Ecto neural progenitor cell (in vitro differentiated cells): ENCODE measurements around the gene LHPP.

ENCODE experiments used
- DNase-seq: peaks from one replicate; pipeline ENCODE4 v3.0.0-alpha.2; 2018; ENCODE audit warnings: low spot score

The LHPP gene

DNA sequence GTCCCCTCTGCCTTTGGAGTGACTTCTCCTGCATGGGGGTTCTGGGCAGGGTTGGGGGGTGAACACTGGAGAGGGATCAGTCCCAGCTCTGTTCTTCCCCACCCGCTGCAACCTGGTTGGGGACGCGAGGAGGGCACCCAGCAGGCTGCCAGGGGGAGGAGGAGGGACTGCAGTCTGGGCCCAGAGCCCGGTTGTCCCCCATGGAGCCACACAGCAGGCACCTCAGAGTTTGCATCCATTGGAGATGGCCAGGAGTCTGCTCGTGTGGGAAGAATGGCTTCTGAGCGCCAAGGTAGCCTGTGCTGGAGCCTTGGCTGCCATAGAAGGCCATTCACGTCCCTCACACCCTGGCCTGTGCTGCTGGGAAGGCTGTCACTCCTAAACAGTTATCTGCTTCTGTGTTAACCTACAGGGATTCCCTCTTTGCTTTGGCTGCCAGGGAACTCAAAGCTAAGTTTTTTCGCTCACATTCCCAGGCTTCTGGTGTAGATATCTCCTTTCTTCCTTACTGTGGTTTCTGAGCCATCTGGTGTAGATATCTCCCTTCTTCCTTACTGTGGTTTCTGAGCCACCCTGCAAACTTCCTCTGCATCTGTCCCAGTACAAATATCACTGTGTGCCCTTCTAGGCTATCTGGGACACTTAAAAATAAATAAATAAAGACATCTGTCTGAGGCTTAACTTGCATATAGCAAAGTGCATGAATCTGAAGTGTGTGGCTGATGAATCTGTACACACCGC is 133.7 kb downstream of the LHPP start:
- no peak for DNase-seq

DNA sequence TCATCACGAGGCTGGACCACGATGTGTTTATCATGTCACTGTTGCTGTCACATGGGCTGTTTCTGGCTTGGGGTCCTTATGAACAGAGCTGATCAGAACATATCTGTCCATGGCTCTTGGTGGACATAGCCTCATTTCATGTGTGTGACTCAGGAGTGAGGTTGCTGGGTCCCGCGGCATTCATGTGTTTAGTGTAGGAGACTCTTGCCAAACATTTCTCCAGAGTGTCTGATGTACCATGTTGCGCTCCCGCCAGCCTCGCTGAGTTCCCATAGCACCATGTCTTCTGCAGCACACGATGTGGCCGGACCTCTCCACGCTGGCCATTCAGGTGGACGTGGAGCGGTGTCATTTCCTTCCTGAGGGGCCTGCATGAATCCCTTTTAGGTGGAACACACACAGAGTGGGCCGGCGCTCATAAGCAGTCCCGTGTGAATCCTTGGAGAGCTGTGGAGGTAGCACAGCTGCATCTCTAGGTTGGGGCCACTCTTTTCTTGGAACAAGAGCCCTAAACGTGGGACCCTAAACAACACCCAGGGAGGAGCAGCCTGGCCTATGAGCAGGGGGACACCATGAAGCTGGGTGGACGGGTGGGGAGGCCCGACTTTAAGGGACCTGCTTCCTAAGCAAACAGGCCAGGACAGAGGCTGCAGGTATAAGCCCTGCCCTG is 134.6 kb downstream of the LHPP start:
- no peak for DNase-seq

DNA sequence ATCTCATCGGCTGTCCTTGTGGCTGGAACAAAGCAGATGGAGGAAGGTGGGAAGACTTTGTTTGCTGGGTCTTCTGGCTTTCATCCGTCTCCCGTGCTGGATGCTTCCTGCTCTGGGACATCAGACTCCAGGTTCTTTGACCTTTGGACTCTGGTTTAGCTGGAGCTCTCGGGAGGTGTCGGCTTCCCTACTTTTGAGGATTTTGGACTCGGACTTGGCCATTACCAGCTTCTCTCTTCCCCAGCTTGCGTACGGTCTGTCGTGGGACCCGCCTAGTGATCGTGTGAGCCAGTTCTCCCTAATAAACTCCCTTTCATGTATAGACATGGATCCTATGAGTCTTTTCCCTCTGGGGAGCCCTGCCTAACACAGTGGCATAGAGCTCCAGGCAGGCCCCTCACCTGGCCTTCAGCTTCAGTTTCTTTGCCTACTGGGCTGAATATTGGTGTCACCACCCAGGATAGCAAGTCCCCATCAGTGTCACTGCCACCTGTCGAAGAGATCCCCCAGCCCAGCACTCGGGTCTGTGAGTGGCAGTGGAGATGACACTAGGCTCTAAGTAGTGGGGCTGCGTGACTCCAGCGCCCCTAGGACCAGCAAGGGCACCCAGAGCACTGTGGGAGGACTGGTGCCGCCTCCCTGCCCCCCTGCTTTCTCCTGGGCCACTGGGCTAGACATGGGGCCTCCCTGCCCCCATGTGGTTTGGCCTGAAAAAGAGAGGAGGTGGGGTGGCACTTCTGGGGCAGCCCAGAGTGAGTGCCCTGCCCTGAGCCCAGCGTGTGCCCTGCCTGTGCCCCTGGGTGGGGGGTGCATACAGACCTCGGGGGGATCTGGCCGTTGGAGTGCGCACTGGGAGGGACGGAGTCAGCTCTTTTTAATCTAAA is 135.6 kb downstream of the LHPP start:
- no peak for DNase-seq

DNA sequence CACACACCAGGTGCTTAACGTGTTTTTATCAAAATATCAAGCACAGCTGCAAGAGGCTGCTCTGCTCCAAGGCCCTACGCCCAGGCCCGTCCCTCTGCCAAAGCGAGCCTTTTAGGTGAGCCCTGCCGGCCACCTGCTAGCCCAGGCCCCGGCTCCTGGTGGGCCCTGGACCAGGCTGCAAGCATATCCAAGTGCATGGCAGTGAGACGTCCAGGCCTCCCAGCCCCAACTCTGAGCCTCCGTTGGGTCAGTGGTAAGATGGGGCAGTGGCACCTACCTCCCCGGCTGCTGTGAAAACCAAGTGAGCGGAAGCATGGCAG is 136.2 kb downstream of the LHPP start:
- no peak for DNase-seq

DNA sequence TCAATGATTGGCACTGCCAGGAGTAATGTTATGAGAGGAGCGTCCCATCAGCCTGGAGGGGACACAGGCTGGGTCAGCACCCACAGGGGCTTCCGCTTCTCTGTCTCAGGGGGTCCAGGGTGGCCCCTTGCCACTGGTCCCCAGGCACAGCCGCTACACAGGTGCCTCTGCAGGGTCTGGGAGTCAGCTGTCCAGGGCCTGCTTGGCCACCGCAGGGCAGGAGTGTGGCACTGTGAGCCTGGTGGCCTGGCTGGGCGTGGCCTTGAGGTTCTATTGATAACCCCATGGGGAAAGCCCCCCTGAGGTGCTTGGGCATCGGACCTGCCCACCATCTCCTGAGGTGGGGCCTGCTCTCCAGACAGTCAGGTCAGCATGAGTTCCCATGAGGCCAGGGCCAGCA is 136.6 kb downstream of the LHPP start:
- no peak for DNase-seq

DNA sequence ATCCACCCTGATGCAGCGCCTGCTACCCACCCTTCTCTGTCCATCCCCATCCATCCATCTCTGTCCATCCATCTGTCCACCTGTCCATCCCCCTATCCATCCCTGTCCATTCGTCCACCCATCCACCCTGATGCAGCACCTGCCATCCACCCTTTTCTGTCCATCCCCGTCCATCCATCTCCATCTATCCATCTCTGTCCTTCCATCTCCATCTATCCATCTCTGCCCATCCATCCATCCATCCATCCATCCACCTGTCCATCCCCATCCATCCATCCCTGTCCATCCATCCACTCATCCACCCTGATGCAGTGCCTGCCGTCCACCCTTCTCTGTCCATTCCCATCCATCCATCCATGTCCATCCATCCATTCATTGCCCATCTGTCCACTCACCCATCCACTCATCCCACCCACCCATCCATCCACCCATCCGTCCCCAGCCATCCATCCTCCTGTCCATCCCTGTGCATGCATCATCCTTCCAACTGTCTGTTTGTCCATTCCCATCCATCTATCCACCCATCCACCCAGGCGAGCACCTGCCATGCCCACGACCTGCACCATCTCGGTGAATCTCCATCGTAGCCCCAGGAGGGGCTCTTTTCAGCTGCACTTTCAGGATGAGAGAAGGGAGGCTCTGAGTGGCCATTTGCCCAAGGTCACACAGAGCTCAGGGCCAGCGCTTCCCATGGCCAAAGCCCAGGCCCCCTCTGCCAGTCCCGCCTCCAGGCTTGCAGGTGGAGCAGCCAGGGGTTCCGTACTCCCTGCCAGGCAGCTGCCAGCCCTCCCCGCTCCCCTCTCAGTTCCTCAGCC is 137.4 kb downstream of the LHPP start:
- DNase-seq, result no peak

DNA sequence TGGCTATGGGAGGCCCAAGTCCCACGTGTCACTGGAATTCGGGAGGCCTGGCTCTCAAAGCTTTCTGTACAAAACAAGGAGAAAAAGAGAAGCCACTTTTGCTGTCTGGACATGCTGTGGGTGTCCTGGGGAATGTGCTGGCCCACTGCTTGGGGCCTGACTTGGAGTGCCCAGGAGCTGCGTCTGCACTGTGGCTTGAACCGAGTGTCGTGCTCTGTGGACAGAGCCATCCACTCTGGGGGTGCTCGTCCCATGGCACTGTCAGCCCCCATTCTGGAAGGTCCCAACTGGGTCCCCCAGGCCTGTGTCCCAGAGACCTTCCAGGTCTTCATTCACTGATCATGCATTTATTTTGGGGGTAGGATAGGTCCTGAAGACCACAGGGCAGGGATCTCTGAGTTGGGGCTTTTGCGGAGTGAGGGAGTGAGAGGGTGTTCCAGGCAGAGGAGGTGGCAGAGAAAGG is 138.0 kb downstream of the LHPP start:
- no peak for DNase-seq

DNA sequence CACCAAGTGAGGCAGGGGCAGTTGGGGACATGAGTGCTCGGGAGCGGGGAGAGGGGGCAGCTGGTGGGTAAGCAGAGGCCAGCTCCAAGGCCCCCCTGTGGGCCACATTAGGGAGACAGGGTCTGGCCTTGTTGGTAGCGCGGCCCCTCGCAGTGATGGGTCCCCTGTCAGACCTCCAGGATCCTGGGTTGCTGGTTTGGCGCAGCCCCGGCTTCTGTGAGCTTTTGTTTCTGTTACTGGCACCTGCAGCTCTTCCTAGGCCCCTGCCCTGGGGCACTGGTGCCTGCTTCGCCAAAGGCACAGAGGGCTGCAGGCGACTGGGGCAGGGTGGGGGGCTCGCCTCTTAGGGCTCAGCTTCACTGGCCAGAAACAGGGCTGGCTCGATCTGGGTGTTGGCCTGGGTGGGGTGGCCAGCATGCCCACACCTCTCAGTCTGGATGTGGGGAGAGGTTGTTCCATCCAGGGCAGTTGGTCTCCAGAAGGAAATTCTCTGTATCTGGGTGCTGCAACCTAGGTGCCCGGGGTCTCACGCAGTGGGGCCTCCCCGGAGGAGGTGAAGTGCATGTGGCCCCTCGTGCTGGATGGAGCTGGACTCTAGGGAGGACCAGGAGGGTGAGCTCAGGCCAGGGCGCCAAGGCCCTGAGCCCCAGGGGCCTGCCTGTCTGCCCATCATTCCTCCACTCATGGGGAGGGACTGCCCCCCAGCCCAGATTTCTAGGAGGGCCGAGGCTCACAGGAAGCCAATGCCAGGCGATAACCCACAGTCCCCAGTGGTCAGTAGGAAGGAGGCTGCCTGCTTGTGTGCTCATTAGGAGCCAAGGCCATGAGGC is 138.6 kb downstream of the LHPP start:
- no peak for DNase-seq

DNA sequence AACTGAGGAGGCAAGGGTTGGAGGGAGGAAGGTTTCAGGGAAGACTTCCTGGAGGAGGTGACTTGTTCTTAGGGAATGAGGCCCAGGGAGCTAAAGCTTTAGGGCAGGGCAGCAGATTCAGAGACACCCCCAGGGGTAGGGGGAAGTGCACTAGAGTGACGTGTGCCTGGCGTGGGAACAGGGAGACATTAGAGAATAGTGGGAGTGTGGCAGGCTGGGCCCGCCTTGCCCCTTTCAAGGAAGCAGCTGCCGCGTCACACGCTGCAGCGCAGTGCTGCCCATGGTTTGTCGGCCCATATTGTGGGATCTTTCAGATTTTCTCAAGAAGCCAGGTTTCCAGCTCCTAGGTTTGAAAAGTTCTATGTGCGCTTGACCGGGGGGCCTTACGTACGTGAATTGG is 139.4 kb downstream of the LHPP start:
- no peak for DNase-seq

DNA sequence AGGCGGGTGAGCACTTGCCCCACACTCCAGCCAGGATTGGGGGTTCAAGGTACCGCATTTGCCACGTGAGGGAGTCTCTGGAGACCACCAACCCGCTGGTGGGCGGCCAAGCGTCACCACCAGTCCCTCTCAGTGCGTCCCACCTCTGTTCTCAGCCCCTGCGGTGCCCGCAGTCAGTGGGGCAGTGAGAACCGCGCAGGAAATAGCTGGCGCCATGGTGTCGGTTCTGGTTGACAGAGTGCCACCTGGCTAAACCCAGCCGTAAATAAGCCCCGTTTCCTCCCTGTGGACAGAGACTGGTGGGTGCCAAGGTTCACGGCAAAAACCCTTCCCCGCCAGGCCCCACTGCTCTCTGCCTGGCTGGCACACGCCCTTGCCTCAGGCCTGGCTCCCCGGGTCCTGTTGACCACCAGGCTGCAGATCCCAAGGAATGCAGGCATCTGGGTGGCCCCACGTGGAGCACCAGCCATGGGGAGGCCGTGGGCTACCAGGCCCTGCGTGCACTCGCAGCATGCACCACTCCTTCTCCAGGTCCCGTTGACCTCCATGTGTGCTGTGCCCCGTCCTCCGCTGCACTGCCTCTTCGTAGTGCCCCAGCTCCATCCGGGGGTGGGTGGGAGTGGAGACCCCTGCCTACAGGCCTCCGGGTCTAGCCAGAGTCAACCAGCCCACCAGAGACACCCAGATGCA is 140.0 kb downstream of the LHPP start:
- DNase-seq, result no peak

DNA sequence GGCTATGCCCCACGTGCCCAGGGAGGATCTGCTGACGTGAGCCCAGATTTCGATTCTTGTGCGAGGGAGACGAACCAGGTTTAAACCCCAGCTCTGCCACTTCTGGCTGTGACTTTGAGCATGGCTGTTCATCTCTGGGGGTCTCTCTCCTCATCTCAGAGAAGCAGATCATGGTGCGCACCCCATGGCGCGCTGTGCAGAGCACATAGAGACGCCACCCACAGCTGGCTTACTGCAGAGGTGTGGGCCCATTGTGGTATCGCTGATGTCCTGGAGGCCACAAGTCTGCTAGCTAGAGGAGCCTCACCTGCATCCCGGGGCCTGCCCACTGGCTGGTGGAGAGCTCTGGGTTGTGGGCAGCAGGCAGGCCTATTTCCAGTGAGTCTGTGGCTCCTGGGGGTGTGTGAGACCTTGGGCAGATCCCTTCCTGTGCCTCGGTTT is 140.5 kb downstream of the LHPP start:
- DNase-seq, result no peak

DNA sequence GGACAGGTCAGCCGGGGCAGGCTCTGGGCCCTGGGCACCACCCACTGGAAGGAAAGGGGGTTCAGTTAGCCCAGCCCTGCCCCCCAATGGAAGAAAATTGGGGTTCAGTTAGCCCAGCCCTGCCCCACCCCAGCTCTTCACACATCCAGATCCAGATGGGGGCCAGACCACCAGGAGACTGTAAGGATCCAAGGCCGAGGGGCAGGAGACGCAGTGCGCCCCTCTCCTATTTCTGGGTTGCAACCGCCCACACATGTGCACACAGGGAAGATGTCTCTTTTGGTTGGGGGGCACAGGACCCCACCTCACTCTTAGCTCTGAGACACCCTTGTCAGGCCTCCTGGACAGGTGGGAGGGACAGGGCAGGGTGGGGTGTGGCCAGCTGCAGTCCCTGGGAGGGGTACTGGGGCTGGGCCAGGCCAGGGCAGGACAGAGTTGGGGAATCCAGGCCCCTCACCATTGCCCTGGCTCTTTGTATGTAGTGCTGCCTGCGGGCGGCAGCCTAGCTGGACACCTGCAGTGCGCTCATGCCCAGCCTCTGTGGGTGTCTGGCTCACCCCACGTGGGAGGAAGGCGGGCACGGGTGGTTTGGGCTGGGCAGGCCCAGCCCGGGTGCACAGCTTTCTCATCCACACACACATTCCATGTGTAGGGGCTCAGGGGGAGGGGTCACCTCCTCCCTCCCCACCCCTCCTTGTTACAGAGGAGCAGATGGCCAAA is 141.2 kb downstream of the LHPP start:
- no peak for DNase-seq

DNA sequence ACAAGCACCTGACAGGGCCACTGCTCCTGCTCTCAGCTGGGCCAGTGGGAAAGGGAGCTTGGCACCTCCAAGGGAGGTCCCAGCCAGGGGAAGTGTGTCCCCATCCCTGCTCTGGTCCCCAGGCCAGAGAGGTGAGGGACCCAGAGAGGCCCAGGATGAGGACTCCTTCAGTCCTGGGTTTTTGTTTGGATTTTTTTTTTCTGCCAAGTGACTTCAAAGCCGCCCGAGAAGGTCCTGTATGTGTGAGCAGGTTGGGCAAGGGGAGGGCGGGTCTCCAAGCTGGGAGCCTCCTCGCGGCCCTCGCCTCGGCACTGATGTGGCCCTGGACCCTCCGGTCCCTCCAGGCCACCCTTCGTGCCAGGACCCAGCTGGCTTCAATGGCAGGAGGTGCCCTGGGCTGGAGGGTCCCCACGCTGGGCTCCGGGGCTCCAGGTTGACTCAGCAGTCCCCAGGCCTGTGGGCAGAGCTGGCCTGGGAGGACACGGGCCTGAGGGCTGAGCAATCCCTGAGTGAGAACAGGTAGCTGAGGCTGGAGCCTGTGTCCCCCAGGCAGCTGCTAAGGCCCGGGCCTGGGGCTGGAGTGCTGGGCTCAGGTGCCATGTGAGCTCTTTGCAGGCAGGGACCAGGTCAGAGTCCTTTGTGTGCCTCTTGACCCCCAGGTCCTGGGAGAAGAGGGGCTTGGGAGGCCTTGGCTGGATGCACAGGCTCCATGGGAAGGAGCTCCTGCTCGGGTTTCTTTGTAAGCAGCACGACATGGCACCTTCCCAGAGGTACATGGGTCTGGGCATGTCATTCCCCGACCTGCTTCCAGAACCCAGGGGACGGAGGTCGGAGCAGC is 142.0 kb downstream of the LHPP start:
- DNase-seq, result no peak

DNA sequence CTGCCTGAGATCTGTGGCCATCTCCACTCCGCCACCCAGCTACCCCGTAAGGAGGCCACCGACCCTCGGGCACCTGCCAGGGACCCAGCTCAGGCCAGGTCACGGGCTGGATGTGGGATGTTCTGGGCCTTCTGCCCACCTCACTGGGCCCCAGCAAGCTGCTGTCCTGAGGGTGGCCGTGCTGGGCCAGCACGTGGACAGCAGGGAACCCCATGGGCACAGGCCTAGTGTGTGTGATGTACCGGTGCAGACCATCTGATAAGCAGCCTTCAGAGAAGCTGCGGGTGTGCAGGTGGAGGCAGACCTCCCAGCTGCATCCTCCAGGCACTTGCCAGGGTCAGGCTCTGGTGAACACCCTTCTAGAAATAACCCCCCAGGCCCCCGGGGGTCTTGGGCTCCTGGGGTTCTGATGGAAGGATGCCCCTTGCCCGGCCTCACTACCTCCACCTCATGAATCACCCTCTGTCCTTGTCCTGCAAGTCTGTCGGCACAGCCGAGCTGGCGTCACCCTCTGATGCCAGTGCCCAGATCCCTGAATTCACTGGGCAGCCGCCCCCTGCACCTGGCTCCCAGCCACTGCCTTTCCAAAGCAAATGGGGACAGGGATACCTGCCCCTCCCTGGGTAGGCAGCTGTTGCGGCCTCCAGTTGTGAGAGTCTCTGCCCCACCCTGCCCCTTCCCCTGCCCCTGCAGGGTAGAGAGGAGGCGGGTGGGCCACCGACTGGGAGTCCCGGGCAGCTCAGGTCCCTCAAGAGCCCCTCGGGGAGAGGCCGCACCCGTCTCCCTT is 142.8 kb downstream of the LHPP start:
- DNase-seq, result no peak

DNA sequence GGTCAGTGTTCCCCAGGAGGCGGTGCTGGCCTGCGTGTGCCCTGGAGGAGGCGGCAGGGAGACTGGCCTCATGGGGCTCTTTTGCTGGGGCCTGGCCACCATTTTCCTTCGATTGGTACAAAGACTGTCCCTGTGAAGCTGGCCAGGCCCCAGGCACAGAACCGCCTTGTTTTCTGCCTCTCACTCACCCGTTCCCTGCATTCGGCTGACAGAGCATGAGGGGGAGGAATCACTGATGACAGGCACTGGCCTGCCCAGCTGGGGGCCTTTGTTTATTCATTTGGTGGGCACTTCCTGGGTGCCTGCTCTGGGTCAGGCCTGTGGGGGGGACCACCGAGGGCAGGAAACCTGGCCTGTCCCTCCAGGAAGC is 143.4 kb downstream of the LHPP start:
- no peak for DNase-seq

DNA sequence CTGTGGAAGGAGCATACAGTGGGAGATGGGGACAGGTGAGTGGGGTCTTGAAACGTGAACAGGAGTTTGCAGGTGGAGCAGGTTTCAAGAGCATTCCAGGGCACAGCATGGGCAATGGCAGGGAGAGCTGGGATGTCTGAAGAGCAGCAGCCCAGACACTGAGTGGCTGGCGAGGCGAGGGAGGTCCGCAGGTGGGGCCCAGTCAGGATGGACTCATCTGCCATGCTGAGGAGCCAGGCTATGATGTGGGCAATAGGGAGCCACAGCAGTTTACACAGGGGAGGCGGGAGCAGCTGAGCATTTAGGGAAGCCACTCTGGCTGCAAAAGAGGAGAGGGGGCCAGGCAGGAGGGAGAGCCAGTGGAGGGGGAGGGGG is 143.8 kb downstream of the LHPP start:
- no peak for DNase-seq

DNA sequence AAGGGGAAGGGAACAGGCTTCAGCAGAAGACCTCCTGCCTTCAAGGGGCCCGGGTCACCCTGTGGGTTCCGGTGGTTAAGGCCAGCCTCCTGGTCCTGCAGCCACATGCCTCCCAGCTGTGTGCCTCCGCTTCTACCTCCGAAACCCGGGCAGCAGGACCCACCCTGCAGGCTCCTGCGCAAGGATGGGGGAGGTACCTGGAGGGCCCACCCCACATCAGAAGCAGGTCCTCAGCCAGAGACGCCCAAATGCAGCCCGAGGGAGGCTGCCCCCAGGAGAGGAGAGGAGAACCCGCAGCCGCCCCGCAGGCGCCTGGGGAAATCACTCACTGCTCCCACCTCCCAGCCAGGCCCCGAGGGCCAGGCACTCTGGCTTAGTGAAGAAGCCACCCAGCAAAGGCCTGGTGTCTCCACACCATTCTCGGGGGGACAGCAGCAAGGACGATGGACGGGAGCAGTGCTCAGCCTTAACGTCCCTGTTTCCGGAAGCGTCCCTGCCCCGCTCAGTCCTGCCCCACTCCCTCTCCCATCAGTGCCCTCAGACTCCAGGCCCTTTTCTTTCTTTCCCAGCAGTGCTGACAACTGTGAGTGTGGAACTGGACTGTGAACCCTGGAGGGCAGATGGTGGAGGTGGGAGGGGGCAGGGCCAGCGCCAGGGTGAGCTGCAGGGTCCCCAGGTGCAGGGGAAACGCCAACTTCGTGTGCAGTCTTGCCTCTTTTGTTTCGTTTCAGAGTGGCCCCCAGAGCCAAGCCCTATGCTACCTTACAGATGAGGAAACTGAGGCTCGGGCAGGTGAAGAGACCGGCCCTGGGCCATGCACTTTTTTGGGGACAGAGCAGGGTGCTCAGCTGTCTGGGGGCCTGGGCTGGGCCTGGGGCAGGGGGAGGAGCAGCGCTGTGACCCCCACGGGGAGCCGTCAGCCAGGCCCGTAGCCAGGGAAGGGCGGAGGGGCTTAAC is 144.5 kb downstream of the LHPP start:
- no peak for DNase-seq
